Adipose tissue (tissue), 3 donors: ENCODE measurements around the gene UBE2R2. TPM values are rescaled to one million over a fixed set of nuclear protein-coding genes. Genes with fewer than 3 reads are reported as not detected.
"Not testable (repeated sequence)": the region's sequence is repeated elsewhere in the genome, so short reads cannot be mapped to it uniquely, and the experiment has no call there.

Source experiments
- H3K27ac ChIP-seq: one replicate; pipeline ENCODE4 v1.5.1; 2013; ENCODE audit warnings: low read depth, low read length
- WGBS, 3 donors: extraction: QIAGEN DNeasy Blood & Tissue Kit; methylation state at CpG; one replicate each; pipeline ENCODE4 v1.1.7; 2013; 5-methylcytosine and 5-hydroxymethylcytosine counted together
- polyA plus RNA-seq, 3 donors: library from polyadenylated mRNA; stranded (reverse); fragments of 200-250 nt; gene quantifications; one replicate each; pipeline ENCODE4 v1.2.3, GENCODE V29; 2013
- donor health status: healthy with polysubstance abuse.
- donor health status: Bipolar disorder and iron deficiency.
- donor health status: healthy.

Gene UBE2R2
- polyA plus RNA-seq, 3 donors: 21.3 to 24.2 (median 23.3) TPM

DNA sequence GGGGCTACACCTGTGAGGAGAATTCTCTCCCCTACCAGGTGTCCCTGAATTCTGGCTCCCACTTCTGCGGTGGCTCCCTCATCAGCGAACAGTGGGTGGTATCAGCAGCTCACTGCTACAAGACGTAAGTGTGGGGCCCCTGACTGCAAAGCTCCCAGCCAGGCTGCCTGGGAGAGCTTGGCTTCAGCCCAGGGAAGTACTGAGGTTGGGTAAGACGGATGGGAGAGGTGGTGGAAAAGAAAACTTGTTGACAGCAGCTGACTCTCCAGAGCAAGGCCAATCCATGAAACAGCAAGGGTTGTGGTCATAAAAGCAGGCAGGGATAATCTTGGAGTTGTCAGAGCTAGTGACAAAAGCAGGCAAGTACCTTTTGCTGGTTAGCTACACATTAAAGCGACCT lies 20.3 kb upstream of the UBE2R2 start:
- not testable (repeated sequence) for H3K27ac ChIP-seq
- WGBS, 3 donors: 32 to 78% (median 66%) methylated on average over 5 of the region's 5 CpGs

DNA sequence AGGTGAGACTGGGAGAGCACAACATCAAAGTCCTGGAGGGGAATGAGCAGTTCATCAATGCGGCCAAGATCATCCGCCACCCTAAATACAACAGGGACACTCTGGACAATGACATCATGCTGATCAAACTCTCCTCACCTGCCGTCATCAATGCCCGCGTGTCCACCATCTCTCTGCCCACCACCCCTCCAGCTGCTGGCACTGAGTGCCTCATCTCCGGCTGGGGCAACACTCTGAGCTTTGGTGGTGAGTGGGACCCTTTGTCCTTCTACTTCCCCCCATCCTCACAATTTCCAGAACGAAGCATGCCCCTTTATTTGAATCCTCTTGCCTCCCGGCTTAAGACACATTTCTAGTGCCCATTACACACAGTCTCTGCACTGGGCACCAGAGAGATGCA lies 19.1 kb upstream of the UBE2R2 start:
- WGBS, 3 donors: 69 to 95% (median 79%) methylated on average over 8 of the region's 8 CpGs
- H3K27ac ChIP-seq: no peak overlapping the region

GRCh38 chr9:33798545-33798944 lies 18.4 kb upstream of the UBE2R2 start:
- H3K27ac ChIP-seq: no peak overlapping the region
- 80 to 85% (median 81%) methylated on average over 10 of the region's 10 CpGs for WGBS, 3 donors

DNA sequence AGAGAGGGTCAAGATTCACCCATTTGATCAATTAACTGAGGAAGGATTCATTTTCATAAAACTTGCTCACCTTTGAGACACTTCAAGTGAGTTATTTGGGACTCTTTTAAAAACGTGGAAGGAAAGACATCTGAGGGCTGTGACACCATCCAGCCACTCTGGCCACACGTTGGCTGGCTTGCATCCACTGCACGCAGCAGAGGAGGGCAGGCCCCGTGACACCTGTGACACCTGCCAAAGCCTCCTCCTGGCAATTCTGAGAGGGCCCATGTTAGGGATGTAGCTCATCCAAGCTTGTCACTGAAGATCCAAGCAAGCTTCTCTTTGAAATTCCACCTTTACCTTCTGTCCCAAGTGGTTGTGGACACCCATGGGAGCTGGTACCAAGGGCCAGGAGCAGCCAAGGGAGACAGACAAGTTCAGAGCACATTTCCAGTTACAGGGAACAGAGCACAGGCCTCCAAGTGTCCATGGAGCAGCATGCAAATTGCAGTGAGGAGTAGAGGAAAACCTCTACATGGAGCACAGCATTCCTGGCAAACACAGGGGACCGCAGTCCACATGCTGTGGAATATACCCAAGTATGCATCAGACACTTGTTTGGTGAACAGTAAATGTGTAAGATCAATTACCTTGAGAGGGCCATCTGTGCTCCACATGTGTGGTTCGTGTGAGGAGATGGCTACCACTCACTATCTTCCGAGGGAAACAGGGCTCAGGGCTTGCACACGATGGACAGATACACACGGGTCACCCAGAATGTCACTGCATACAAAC lies 16.8 kb upstream of the UBE2R2 start:
- H3K27ac ChIP-seq: no peak overlapping the region
- 49 to 74% (median 69%) methylated on average over 9 of the region's 9 CpGs for WGBS, 3 donors

DNA sequence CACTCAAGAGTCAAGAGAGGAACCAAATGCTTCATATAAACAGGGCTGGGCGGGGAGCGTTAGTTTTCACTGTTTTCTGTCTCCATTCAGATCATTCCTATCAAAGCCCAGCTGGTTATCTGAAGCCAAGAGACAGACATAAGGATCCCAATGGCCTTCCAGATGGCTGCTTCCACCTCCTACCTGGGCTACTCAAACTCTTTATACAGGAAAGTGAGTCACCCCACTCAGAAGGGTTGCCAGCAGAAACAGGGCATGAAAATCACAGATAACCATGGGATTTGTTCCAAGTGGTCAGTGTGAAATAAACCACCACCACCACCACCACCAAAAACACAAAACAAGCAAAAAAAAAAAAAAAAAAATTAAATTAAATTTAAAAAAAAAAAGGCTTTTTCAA lies 16.1 kb upstream of the UBE2R2 start:
- WGBS, 3 donors: 62 to 84% (median 63%) methylated on average over 2 of the region's 2 CpGs

DNA sequence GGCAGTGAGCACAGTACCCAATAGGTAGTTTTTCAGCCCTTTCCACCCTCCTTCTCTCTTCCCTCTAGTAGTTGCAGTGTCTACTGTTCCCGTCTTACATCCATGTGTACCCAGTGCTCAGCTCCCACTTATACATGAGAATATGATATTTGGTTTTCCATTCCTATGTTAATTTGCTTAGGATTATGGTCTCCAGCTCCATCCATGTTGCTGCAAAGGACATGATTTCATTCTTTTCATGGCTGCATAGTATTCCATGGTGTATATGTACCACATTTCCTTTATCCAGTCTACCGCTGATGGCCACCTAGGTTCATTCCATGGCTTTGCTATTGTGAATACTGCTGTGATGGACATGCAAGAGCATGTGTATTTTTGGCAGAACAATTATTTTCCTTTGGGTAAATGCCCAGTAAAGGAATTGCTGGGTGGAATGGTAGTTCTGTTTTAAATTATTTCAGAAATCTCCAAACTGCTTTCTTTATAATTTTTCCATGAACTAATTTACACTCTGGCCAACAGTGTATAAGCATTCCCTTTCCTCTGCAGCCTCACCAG lies 14.9 kb upstream of the UBE2R2 start:
- WGBS, 3 donors: 85 to 97% (median 92%) methylated on average over 2 of the region's 2 CpGs
- H3K27ac ChIP-seq: not testable (repeated sequence)

More for the DNA sequence above, 16.1 kb upstream of the UBE2R2 start:
- H3K27ac ChIP-seq: no peak overlapping the region

GRCh38 chr9:33804196-33804595 lies 12.8 kb upstream of the UBE2R2 start:
- not testable (repeated sequence) for H3K27ac ChIP-seq
- 38 to 77% (median 75%) methylated on average over 3 of the region's 3 CpGs for WGBS, 3 donors

- H3K27ac ChIP-seq: not testable (repeated sequence)
- 41 to 80% (median 67%) methylated on average over 2 of the region's 2 CpGs for WGBS, 3 donors
These were observed 9.8 kb upstream of the UBE2R2 start for GRCh38 chr9:33807156-33807555.

- WGBS, 3 donors: 40 to 75% (median 70%) methylated on average over 1 of the region's 1 CpG
- not testable (repeated sequence) for H3K27ac ChIP-seq
These were observed 8.0 kb upstream of the UBE2R2 start for GRCh38 chr9:33808979-33809322.

GRCh38 chr9:33809506-33809905 lies 7.5 kb upstream of the UBE2R2 start:
- no peak overlapping the region for H3K27ac ChIP-seq
- 65 to 97% (median 94%) methylated on average over 1 of the region's 1 CpG for WGBS, 3 donors

- 58 to 63% (median 62%) methylated on average over 8 of the region's 8 CpGs for WGBS, 3 donors
- H3K27ac ChIP-seq: no peak overlapping the region
These were observed 3.0 kb upstream of the UBE2R2 start for GRCh38 chr9:33813712-33814641.

GRCh38 chr9:33815781-33816180 lies 1.2 kb upstream of the UBE2R2 start:
- H3K27ac ChIP-seq: peak overlapping the region; percentile 99
- WGBS, 3 donors: 92 to 96% (median 96%) methylated on average over 7 of the region's 7 CpGs

- WGBS, 3 donors: 0 to 1% (median 0%) methylated on average over 47 to 75 of the region's 81 CpGs
- peak overlapping the region; percentile 99 for H3K27ac ChIP-seq
These were observed 587 bp downstream of the UBE2R2 start for GRCh38 chr9:33817327-33818166.

DNA sequence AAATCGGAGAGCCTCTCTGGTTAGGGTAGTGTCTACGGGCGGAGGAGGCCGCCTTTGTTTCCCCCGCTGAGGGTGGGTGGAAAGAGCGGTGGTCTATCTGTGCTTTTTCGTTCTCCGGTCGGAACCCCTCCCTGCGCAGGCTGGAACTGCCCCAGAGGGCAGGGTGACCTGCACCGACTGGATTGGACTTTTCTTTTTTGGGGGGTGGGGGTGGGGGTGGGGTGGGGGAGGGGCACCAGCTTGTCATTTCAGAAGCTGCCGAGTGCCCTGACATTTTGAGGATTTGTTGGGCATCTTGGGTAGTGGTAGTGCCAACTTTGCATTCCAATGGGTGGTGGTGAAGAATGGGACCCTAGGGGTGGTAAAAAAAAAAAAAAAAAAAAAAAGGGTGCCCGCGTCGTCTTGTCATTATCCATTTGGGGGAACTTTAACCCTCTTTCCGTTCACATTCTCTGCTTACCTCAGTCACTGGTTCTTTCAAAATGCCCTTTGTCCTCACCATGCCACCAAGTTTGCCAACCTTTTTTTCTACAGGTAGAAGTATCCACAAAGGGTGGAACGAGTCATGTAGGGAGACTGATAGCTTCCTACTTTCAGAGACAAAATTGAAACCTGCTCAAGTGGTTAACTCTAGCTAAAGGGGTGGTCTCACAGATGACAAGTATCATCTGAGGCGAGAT lies 1.3 kb downstream of the UBE2R2 start:
- peak overlapping the region; percentile 99 for H3K27ac ChIP-seq
- 1% methylated on average over 16 to 18 of the region's 18 CpGs for WGBS, 3 donors

DNA sequence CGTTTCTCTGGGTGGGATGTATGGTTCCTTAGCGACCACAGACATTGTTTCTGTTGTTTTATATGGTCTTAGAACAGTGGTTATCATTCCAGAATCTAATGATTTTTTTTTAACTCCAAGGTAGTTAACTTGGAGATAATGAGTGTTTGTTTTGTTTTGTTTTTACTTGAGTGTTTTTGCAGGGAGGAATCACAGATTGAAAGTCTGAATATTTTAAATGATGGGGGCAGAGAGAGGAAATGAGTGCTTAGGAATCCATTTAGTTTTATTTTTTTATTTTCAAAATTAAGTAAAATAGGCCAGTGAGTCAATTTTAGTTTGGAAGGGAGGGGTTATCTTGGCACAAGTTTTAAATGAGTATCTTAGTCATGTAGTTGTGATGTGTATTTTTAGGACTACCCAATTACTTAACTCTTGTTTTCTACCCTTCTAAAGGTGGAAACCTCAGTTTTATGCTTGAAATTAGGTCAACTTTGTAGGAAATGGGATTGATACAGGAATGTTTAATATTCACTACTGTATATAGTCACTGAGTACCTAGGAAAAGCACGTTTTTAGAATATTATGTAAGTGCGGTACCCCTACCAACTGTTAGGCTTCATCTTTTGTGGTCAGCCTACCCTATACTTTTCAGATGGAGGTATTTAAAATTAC lies 2.0 kb downstream of the UBE2R2 start:
- 9 to 25% (median 24%) methylated on average over 4 of the region's 4 CpGs for whole genome bisulfite sequencing, 3 donors
- no peak overlapping the region for H3K27ac ChIP-seq

- WGBS, 3 donors: 21 to 60% (median 46%) methylated on average over 4 of the region's 4 CpGs
- no peak overlapping the region for H3K27ac ChIP-seq
These were observed 3.3 kb downstream of the UBE2R2 start for GRCh38 chr9:33820231-33820745.

- WGBS, 3 donors: 73 to 90% (median 87%) methylated on average over 3 of the region's 3 CpGs
- H3K27ac ChIP-seq: no peak overlapping the region
These were observed 6.8 kb downstream of the UBE2R2 start for GRCh38 chr9:33823801-33824200.
